ENCODE measurements around the gene USP24. TPM values are rescaled to one million over a fixed set of nuclear protein-coding genes. Genes with fewer than 3 reads are reported as not detected.

USP24 gene
- polyA plus RNA-seq, 1 donor (not counting 4 experiments of a cell fraction or from before 2014, with no cell fraction given): 22.5 TPM

- peaks cover 12 to 26% of the 10 kb centered on the region in 2 experiments for H3K36me3 ChIP-seq (ENCODE audit: control insufficient read depth in 2 of 2, extremely low read depth in 1 of 2, insufficient read depth in 2 of 2, low read length in 2 of 2)
Observed at GRCh38 chr1:55131218-55131617, 83.9 kb downstream of the USP24 start.

GRCh38 chr1:55129194-55129728 is 85.9 kb downstream of the USP24 start:
- Histone ChIP-seq H3K79me2 (ENCODE audit: control insufficient read depth, insufficient read depth, low read length) (no peaks in the 10 kb centered on the region), H3K4me2 (ENCODE audit: control insufficient read depth, extremely low read depth, insufficient read depth, low read depth, low read length) (no peak overlapping the region), H4K20me1 (ENCODE audit: control insufficient read depth, extremely low read depth, insufficient read depth, low read length) (no peaks in the 10 kb centered on the region), H3K4me3 (ENCODE audit: control insufficient read depth in 2 of 3, extremely low read depth in 1 of 3, insufficient read depth in 2 of 3, low read depth in 1 of 3, low read length in 3 of 3) (no peak overlapping the region), H2AFZ (ENCODE audit: control insufficient read depth, low read length) (no peak overlapping the region), H3K9me3 (ENCODE audit: control insufficient read depth, low read depth, low read length) (no peaks in the 10 kb centered on the region), H3K27ac (ENCODE audit: control insufficient read depth, insufficient read depth, low read length) (no peak overlapping the region), H3K9ac (ENCODE audit: control insufficient read depth, extremely low read depth, insufficient read depth, low read length) (no peak overlapping the region), H3K36me3 (ENCODE audit: control insufficient read depth in 2 of 2, extremely low read depth in 1 of 2, insufficient read depth in 2 of 2, low read length in 2 of 2) (peaks cover 8 to 23% of the 10 kb centered on the region in 2 experiments), H3K9me1 (ENCODE audit: control insufficient read depth, extremely low read depth, insufficient read depth, low read length) (no peaks in the 10 kb centered on the region), H3K4me1 (ENCODE audit: control insufficient read depth, extremely low read depth, insufficient read depth, low read length) (peaks cover 6% of the 10 kb centered on the region), H3K27me3 (ENCODE audit: control insufficient read depth, extremely low read depth, insufficient read depth, low read length) (no peaks in the 10 kb centered on the region)
- dilution Hi-C loops (cut with MboI; ENCODE audit: extremely low pct_ligation_motif_present, low sequenced_read_pairs): no loop called here
- no peak for FAIRE-seq
- DNase-seq (ENCODE audit: low read depth, low spot score): no peak
- TF ChIP-seq EZH2 (IDR thresholded peaks at IDR 0.05; ENCODE audit: low read length): no peak

More at GRCh38 chr1:55131218-55131617, 83.9 kb downstream of the USP24 start:
- H3K9me3 ChIP-seq (ENCODE audit: control insufficient read depth, low read depth, low read length): no peaks in the 10 kb centered on the region
- no peaks in the 10 kb centered on the region for H4K20me1 ChIP-seq (ENCODE audit: control insufficient read depth, extremely low read depth, insufficient read depth, low read length)
- no peak overlapping the region for H2AFZ ChIP-seq (ENCODE audit: control insufficient read depth, low read length)
- no peaks in the 10 kb centered on the region for H3K79me2 ChIP-seq (ENCODE audit: control insufficient read depth, insufficient read depth, low read length)
- no peak overlapping the region for H3K9ac ChIP-seq (ENCODE audit: control insufficient read depth, extremely low read depth, insufficient read depth, low read length)
- FAIRE-seq: no peak
- dilution Hi-C loops (cut with MboI; ENCODE audit: extremely low pct_ligation_motif_present, low sequenced_read_pairs): no loop called here
- DNase-seq (ENCODE audit: low read depth, low spot score): no peak
- no peaks in the 10 kb centered on the region for H3K9me1 ChIP-seq (ENCODE audit: control insufficient read depth, extremely low read depth, insufficient read depth, low read length)
- no peak overlapping the region for H3K4me2 ChIP-seq (ENCODE audit: control insufficient read depth, extremely low read depth, insufficient read depth, low read depth, low read length)
- TF ChIP-seq CTCF (optimal IDR thresholded peaks at IDR 0.05 in 1 of 3, IDR thresholded peaks at IDR 0.05 in 1 of 3, conservative IDR thresholded peaks at IDR 0.05 in 1 of 3; ENCODE audit: extremely low read depth in 1 of 3, insufficient read depth in 2 of 3, low read length in 3 of 3) (no peak), EZH2 (IDR thresholded peaks at IDR 0.05; ENCODE audit: low read length) (no peak)
- no peaks in the 10 kb centered on the region for H3K4me1 ChIP-seq (ENCODE audit: control insufficient read depth, extremely low read depth, insufficient read depth, low read length)
- no peak overlapping the region for H3K27ac ChIP-seq (ENCODE audit: control insufficient read depth, insufficient read depth, low read length)
- no peaks in the 10 kb centered on the region for H3K27me3 ChIP-seq (ENCODE audit: control insufficient read depth, extremely low read depth, insufficient read depth, low read length)
- H3K4me3 ChIP-seq (ENCODE audit: control insufficient read depth in 2 of 3, extremely low read depth in 1 of 3, insufficient read depth in 2 of 3, low read depth in 1 of 3, low read length in 3 of 3): no peak overlapping the region

All from keratinocyte (primary cell).